GM12864 (cell line): ENCODE measurements around the gene NRDE2.
"Not testable (repeated sequence)": the region's sequence is repeated elsewhere in the genome, so short reads cannot be mapped to it uniquely, and the experiment has no call there.

Source experiments
- DNase-seq: peaks from one replicate; pipeline ENCODE4 v3.0.0-alpha.2; 2011; ENCODE audit warnings: low read depth
- H3K4me3 ChIP-seq: 2 replicates; pipeline ENCODE4 v1.5.1; 2011; ENCODE audit warnings: mild to moderate bottlenecking, low read depth, low read length, control low read depth
- CTCF ChIP-seq: IDR thresholded peaks from 2 replicates; pipeline ENCODE4 v1.5.1; 2011; ENCODE audit warnings: low read depth, mild to moderate bottlenecking, moderate library complexity, low read length, control low read depth, inconsistent platforms; ENCODE audit errors: missing control alignments

The NRDE2 gene

GRCh38 chr14:90242444-90242843, 89.3 kb downstream of the NRDE2 start:
- H3K4me3 ChIP-seq, result no peak overlapping the region
- no peak for DNase-seq
- no peak for TF ChIP-seq CTCF

DNA sequence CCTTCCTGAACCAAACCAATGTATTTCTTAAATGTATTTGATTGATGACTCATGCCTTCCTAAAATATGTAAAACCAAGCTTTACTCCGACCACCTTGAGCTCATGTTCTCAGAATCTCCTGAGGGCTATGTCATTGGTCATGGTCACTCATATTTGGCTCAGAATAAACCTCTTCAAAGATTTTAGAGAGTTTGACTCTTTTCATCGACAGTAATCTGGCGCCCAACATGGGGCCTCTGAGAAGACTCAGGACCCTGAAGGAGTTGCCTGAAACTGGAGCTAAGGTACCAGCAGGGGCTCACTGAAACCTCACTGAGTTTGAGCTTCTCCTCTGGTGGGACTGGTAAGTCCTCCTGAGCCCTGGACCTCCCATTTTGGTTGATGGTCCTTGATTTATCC, 92.6 kb downstream of the NRDE2 start:
- no peak overlapping the region for H3K4me3 ChIP-seq
- no peak for TF ChIP-seq CTCF
- no peak for DNase-seq

GRCh38 chr14:90235179-90235976, 96.4 kb downstream of the NRDE2 start:
- no peak overlapping the region for H3K4me3 ChIP-seq
- DNase-seq, result peak; percentile 24
- peak; percentile 89 for TF ChIP-seq CTCF

GRCh38 chr14:90229942-90230341, 101.8 kb downstream of the NRDE2 start:
- not testable (repeated sequence) for H3K4me3 ChIP-seq, DNase-seq

GRCh38 chr14:90228478-90228877, 103.3 kb downstream of the NRDE2 start:
- H3K4me3 ChIP-seq, result no peak overlapping the region
- TF ChIP-seq CTCF, result no peak
- no peak for DNase-seq
